Liver (tissue), 3 donors: ENCODE data around the gene LHPP.

Experiments
- FOXA1 ChIP-seq: IDR thresholded peaks from 2 replicates; pipeline ENCODE4 v1.6.1; 2016; ENCODE audit warnings: antibody characterized with exemption
- JUND ChIP-seq, 2 donors: IDR thresholded peaks; 2 replicates each; pipeline ENCODE4 v1.6.1; 2016; ENCODE audit warnings: antibody characterized with exemption in 2 of 2
- RXRA ChIP-seq, 2 donors: IDR thresholded peaks; 2 replicates each; pipeline ENCODE4 v1.6.1; 2017 to 2018; ENCODE audit warnings: antibody characterized with exemption in 2 of 2, mild to moderate bottlenecking in 1 of 2
- TF ChIP-seq, protein P1 (sequence below): fragments of 150-350 bp; IDR thresholded peaks from 2 replicates; pipeline ENCODE4 v1.5.1; 2017; ENCODE audit warnings: improper control_type of control experiment, low read depth, low read length; ENCODE audit not compliant: missing input control
- donor health status: healthy.
- donor health status: healthy.

DNA sequence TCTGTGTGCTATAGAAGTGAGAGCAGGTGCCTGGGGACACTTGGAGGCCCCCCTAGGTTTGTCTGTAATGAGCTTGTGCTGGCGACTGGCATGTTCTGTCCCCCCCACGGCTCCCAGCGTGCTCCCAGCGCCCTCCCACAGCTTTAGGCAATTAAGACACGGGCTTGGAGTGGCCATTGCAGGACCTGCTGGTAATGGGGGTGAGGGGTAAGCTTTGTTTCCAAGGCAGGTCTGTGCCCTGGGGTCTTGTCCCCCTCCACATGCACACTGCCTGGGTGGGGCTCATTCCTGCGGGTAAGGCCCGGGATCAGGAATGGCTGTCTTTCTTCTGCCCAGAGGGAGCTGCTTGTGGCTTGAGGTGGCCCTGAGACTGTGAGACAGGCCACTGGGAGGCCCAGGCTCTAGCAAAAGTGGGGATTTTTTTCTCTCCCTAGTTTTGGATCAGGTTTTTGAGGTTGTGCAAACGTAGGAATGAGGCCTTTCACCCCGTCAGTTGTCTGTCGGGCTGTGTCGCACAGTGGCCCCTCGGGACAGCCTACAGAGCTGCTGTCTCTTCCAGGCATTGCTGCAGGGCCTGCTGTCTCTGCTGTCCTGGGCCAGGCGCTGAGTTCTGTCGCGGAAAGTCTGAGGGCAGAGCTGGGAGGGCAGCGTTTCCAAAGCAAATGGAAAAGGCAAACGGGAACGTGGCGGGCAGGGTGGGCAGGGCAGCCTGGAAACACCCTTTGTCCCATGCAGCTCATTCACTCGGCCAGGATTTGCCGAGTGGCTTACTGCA lies 107.4 kb downstream of the LHPP start:
- TF ChIP-seq, protein P1, sequence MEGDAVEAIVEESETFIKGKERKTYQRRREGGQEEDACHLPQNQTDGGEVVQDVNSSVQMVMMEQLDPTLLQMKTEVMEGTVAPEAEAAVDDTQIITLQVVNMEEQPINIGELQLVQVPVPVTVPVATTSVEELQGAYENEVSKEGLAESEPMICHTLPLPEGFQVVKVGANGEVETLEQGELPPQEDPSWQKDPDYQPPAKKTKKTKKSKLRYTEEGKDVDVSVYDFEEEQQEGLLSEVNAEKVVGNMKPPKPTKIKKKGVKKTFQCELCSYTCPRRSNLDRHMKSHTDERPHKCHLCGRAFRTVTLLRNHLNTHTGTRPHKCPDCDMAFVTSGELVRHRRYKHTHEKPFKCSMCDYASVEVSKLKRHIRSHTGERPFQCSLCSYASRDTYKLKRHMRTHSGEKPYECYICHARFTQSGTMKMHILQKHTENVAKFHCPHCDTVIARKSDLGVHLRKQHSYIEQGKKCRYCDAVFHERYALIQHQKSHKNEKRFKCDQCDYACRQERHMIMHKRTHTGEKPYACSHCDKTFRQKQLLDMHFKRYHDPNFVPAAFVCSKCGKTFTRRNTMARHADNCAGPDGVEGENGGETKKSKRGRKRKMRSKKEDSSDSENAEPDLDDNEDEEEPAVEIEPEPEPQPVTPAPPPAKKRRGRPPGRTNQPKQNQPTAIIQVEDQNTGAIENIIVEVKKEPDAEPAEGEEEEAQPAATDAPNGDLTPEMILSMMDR = no peak
- TF ChIP-seq FOXA1 (no peak), JUND (IDR thresholded peaks at IDR 0.05) (no peak), RXRA (IDR thresholded peaks at IDR 0.05) (no peak)
